H1 (cell line): ENCODE measurements around the gene TNPO2. TPM values are rescaled to one million over a fixed set of nuclear protein-coding genes. Genes with fewer than 3 reads are reported as not detected.

Experiments used
- JUN ChIP-seq: IDR thresholded peaks from 2 replicates; pipeline ENCODE4 v1.6.1; 2011; ENCODE audit warnings: low read depth, mild to moderate bottlenecking, improper control_type of control experiment, low read length
- PHF8 ChIP-seq: fragments of 200-600 bp; sonication (generic); conservative IDR thresholded peaks from 2 replicates; pipeline ENCODE4 v1.7.1; 2012; ENCODE audit warnings: low read depth, mild to moderate bottlenecking, inconsistent platforms, low read length, moderate library complexity
- SAP30 ChIP-seq: fragments of 300-600 bp; sonication (generic); IDR thresholded peaks from 2 replicates; pipeline ENCODE4 v1.7.1; 2012; ENCODE audit warnings: low read length, moderate library complexity, mild to moderate bottlenecking, inconsistent platforms; ENCODE audit not compliant: insufficient read depth, insufficient replicate concordance
- polyA plus RNA-seq, 7 experiments: library from polyadenylated mRNA; depleted of rRNA in 3 of 7; stranded (reverse) in 5 of 7; unstranded in 2 of 7; fragments of >200 nt in 5 of 7; fragments of 200-250 nt in 2 of 7; gene quantifications; 1 replicate in 5 of 7; 2 replicates in 1 of 7; 4 replicates in 1 of 7; pipeline versions ENCODE4 v1.2.1 to v1.2.3, GENCODE V29; 2011 to 2013; ENCODE audit warnings: missing spikeins in 2 of 7, mixed read lengths in 2 of 7
- total RNA-seq: library from RNA; stranded (reverse); fragmentation: NEBNext Ultra II Directional; extraction: Animal tissue kit (Norgen Biotek cat#: 25700); gene quantifications from 2 replicates; pipeline ENCODE4 v1.2.1, GENCODE V29; 2021
- TF ChIP-seq, protein P1 (sequence below): fragments of 300-600 bp; sonication (generic); IDR thresholded peaks from 2 replicates; pipeline ENCODE4 v1.7.1; 2012; ENCODE audit warnings: low read length, moderate library complexity, mild to moderate bottlenecking, inconsistent platforms; ENCODE audit not compliant: insufficient replicate concordance

Gene TNPO2
- total and polyA plus RNA-seq, 2 of the 8 experiments (the other 6 are each of a cell fraction or from before 2014, with no cell fraction given): 112 to 121 TPM

DNA sequence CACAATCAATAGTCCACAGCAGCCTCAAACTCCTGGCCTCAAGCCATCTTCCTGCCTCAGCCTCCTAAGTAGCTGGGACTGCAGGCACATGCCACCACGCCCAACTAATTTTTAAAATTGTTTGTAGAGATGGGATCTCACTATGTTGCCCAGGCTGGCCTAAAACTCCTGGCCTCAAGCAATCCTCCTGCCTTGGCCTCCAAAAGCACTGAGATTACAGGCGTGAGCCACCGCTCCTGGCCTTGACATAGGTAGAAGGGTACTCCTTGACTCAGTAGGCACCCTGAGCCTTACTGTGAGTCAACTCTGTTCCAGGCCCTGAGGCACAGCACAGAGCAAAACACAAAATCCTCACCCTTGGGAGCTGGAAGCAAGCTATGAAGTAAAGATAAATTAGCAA, 7.8 kb downstream of the TNPO2 start (continued):
- TF ChIP-seq, protein P1, sequence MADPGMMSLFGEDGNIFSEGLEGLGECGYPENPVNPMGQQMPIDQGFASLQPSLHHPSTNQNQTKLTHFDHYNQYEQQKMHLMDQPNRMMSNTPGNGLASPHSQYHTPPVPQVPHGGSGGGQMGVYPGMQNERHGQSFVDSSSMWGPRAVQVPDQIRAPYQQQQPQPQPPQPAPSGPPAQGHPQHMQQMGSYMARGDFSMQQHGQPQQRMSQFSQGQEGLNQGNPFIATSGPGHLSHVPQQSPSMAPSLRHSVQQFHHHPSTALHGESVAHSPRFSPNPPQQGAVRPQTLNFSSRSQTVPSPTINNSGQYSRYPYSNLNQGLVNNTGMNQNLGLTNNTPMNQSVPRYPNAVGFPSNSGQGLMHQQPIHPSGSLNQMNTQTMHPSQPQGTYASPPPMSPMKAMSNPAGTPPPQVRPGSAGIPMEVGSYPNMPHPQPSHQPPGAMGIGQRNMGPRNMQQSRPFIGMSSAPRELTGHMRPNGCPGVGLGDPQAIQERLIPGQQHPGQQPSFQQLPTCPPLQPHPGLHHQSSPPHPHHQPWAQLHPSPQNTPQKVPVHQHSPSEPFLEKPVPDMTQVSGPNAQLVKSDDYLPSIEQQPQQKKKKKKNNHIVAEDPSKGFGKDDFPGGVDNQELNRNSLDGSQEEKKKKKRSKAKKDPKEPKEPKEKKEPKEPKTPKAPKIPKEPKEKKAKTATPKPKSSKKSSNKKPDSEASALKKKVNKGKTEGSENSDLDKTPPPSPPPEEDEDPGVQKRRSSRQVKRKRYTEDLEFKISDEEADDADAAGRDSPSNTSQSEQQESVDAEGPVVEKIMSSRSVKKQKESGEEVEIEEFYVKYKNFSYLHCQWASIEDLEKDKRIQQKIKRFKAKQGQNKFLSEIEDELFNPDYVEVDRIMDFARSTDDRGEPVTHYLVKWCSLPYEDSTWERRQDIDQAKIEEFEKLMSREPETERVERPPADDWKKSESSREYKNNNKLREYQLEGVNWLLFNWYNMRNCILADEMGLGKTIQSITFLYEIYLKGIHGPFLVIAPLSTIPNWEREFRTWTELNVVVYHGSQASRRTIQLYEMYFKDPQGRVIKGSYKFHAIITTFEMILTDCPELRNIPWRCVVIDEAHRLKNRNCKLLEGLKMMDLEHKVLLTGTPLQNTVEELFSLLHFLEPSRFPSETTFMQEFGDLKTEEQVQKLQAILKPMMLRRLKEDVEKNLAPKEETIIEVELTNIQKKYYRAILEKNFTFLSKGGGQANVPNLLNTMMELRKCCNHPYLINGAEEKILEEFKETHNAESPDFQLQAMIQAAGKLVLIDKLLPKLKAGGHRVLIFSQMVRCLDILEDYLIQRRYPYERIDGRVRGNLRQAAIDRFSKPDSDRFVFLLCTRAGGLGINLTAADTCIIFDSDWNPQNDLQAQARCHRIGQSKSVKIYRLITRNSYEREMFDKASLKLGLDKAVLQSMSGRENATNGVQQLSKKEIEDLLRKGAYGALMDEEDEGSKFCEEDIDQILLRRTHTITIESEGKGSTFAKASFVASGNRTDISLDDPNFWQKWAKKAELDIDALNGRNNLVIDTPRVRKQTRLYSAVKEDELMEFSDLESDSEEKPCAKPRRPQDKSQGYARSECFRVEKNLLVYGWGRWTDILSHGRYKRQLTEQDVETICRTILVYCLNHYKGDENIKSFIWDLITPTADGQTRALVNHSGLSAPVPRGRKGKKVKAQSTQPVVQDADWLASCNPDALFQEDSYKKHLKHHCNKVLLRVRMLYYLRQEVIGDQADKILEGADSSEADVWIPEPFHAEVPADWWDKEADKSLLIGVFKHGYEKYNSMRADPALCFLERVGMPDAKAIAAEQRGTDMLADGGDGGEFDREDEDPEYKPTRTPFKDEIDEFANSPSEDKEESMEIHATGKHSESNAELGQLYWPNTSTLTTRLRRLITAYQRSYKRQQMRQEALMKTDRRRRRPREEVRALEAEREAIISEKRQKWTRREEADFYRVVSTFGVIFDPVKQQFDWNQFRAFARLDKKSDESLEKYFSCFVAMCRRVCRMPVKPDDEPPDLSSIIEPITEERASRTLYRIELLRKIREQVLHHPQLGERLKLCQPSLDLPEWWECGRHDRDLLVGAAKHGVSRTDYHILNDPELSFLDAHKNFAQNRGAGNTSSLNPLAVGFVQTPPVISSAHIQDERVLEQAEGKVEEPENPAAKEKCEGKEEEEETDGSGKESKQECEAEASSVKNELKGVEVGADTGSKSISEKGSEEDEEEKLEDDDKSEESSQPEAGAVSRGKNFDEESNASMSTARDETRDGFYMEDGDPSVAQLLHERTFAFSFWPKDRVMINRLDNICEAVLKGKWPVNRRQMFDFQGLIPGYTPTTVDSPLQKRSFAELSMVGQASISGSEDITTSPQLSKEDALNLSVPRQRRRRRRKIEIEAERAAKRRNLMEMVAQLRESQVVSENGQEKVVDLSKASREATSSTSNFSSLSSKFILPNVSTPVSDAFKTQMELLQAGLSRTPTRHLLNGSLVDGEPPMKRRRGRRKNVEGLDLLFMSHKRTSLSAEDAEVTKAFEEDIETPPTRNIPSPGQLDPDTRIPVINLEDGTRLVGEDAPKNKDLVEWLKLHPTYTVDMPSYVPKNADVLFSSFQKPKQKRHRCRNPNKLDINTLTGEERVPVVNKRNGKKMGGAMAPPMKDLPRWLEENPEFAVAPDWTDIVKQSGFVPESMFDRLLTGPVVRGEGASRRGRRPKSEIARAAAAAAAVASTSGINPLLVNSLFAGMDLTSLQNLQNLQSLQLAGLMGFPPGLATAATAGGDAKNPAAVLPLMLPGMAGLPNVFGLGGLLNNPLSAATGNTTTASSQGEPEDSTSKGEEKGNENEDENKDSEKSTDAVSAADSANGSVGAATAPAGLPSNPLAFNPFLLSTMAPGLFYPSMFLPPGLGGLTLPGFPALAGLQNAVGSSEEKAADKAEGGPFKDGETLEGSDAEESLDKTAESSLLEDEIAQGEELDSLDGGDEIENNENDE: no peak
- no peak for TF ChIP-seq SAP30
- no peak for TF ChIP-seq PHF8
- no peak for TF ChIP-seq JUN
